Measurements from ENCODE around the gene HESX1. TPM values are rescaled to one million over a fixed set of nuclear protein-coding genes. Genes with fewer than 3 reads are reported as not detected.

HESX1 gene
- total and polyA plus RNA-seq, 2 of the 8 experiments (the other 6 are each of a cell fraction or from before 2014, with no cell fraction given): 7.1 to 12.0 TPM

GRCh38 chr3:57164657-57165573 is 34.9 kb downstream of the HESX1 start, which contains the start of gene IL17RD (continued):
- TF ChIP-seq CTCF (IDR thresholded peaks at IDR 0.05; ENCODE audit: control extremely low read depth in 1 of 3, insufficient read depth in 1 of 3, low read depth in 1 of 3, low read length in 3 of 3) (no peak), ATF3 (IDR thresholded peaks at IDR 0.05; ENCODE audit: insufficient read depth, low read depth, low read length) (no peak), NANOG (IDR thresholded peaks at IDR 0.05; ENCODE audit: insufficient read depth, low read depth, low read length, poor library complexity, severe bottlenecking) (no peak), CBX8 (IDR thresholded peaks at IDR 0.05; ENCODE audit: borderline replicate concordance, low read depth, low read length) (no peak), SIRT6 (IDR thresholded peaks at IDR 0.05; ENCODE audit: low read length) (no peak), KDM4A (IDR thresholded peaks at IDR 0.05; ENCODE audit: low read depth, low read length, severe bottlenecking) (peak; percentile 93), CREB1 (IDR thresholded peaks at IDR 0.05) (no peak), NRF1 (IDR thresholded peaks at IDR 0.05; ENCODE audit: low read depth, low read length) (peak; percentile 40; the same call in 1 of the 2 replicates), TAF1 (IDR thresholded peaks at IDR 0.05; ENCODE audit: low read depth, low read length) (peak; percentile 72), EZH2 (IDR thresholded peaks at IDR 0.05; ENCODE audit: low read depth, low read length, severe bottlenecking) (peak; percentile 7), EP300 (IDR thresholded peaks at IDR 0.05; ENCODE audit: borderline replicate concordance in 1 of 2, low read depth in 2 of 2, low read length in 2 of 2) (0 out of 3 replicates have a peak, but pooled peaks of 1 of the 2 experiments have one; percentile 22), HDAC6 (IDR thresholded peaks at IDR 0.05; ENCODE audit: low read depth, low read length) (no peak), RNF2 (IDR thresholded peaks at IDR 0.05; ENCODE audit: borderline replicate concordance, low read depth, low read length, missing control alignments, poor library complexity, severe bottlenecking) (no peak), POLR2AphosphoS5 (IDR thresholded peaks at IDR 0.05; ENCODE audit: low read depth, low read length) (peak; percentile 45; the same call in 1 of the 2 replicates), SP2 (IDR thresholded peaks at IDR 0.05; ENCODE audit: low read length) (no peak), TEAD4 (IDR thresholded peaks at IDR 0.05; ENCODE audit: low read depth, low read length) (no peak), RFX5 (IDR thresholded peaks at IDR 0.05; ENCODE audit: borderline replicate concordance, low read depth, low read length) (no peak), FOSL1 (IDR thresholded peaks at IDR 0.05; ENCODE audit: insufficient read depth, low read depth, low read length) (no peak), POU5F1 (IDR thresholded peaks at IDR 0.05; ENCODE audit: low read depth, low read length) (no peak)

All from H1 (cell line).